ENCODE measurements around the gene NEURL3.
A peak's percentile ranks its signal among the peaks of the same experiment; 100 is the strongest.

NEURL3 gene

GRCh38 chr2:96526101-96526591 is 21.0 kb upstream of the NEURL3 start:
- H2AK5ac ChIP-seq (ENCODE audit: low read length), result no peak overlapping the region
- no peaks in the 10 kb centered on the region for H3K79me1 ChIP-seq (ENCODE audit: low read length)
- no peaks in the 10 kb centered on the region for H3K79me2 ChIP-seq (ENCODE audit: control insufficient read depth, insufficient read depth, low read length, poor library complexity)
- no peak overlapping the region for H2BK5ac ChIP-seq (ENCODE audit: low read depth, low read length, poor library complexity)
- H3K4me1 ChIP-seq (ENCODE audit: control insufficient read depth in 1 of 2, insufficient read depth in 2 of 2, low read length in 2 of 2), result no peaks in the 10 kb centered on the region
- DNase-seq, result no peak
- H4K91ac ChIP-seq (ENCODE audit: low read depth, low read length), result no peak overlapping the region
- H2AFZ ChIP-seq (ENCODE audit: insufficient read depth, low read length, poor library complexity), result no peak overlapping the region
- no peak overlapping the region for H2BK12ac ChIP-seq (ENCODE audit: low read length)
- peaks cover 2% of the 10 kb centered on the region for H3K9me3 ChIP-seq (ENCODE audit: insufficient read depth, low read depth, low read length)
- peaks cover 17% of the 10 kb centered on the region for H3K27me3 ChIP-seq (ENCODE audit: insufficient read depth, low read length)
- H3K4me2 ChIP-seq (ENCODE audit: low read length), result no peak overlapping the region
- no peak overlapping the region for H3K18ac ChIP-seq (ENCODE audit: low read length)
- H3K9ac ChIP-seq (ENCODE audit: low read length), result no peak overlapping the region
- H4K8ac ChIP-seq (ENCODE audit: low read depth, low read length), result no peak overlapping the region
- no peak overlapping the region for H3K4ac ChIP-seq (ENCODE audit: low read depth, low read length)
- H3K4me3 ChIP-seq (ENCODE audit: low read depth, low read length), result no peak overlapping the region
- H2BK120ac ChIP-seq (ENCODE audit: insufficient read depth, low read length, poor library complexity), result no peak overlapping the region
- no peak overlapping the region for H3K14ac ChIP-seq (ENCODE audit: low read length)
- H3K23ac ChIP-seq (ENCODE audit: low read length), result no peak overlapping the region
- no peak overlapping the region for H4K12ac ChIP-seq (ENCODE audit: low read depth, low read length)
- WGBS (ENCODE audit: extremely low coverage, insufficient coverage, insufficient read length), result no CpG with 5 or more reads among the region's 12 CpGs
- H3K36me3 ChIP-seq (ENCODE audit: control insufficient read depth in 1 of 2, insufficient read depth in 2 of 2, low read length in 2 of 2), result no peaks in the 10 kb centered on the region
- no peak overlapping the region for H3K27ac ChIP-seq (ENCODE audit: low read depth, low read length)

GRCh38 chr2:96525211-96525507 is 20.0 kb upstream of the NEURL3 start:
- peaks cover 2% of the 10 kb centered on the region for H3K9me3 ChIP-seq (ENCODE audit: insufficient read depth, low read depth, low read length)
- no peaks in the 10 kb centered on the region for H3K79me2 ChIP-seq (ENCODE audit: control insufficient read depth, insufficient read depth, low read length, poor library complexity)
- no peak overlapping the region for H3K9ac ChIP-seq (ENCODE audit: low read length)
- H2BK120ac ChIP-seq (ENCODE audit: insufficient read depth, low read length, poor library complexity), result no peak overlapping the region
- H3K79me1 ChIP-seq (ENCODE audit: low read length), result no peaks in the 10 kb centered on the region
- H3K14ac ChIP-seq (ENCODE audit: low read length), result no peak overlapping the region
- no peak overlapping the region for H3K27ac ChIP-seq (ENCODE audit: low read depth, low read length)
- WGBS (ENCODE audit: extremely low coverage, insufficient coverage, insufficient read length), result no CpG with 5 or more reads among the region's 4 CpGs
- peaks cover 17% of the 10 kb centered on the region for H3K27me3 ChIP-seq (ENCODE audit: insufficient read depth, low read length)
- no peak overlapping the region for H3K4ac ChIP-seq (ENCODE audit: low read depth, low read length)
- H2BK5ac ChIP-seq (ENCODE audit: low read depth, low read length, poor library complexity), result no peak overlapping the region
- no peak overlapping the region for H3K23ac ChIP-seq (ENCODE audit: low read length)
- no peak for DNase-seq
- H4K91ac ChIP-seq (ENCODE audit: low read depth, low read length), result no peak overlapping the region
- no peak overlapping the region for H4K12ac ChIP-seq (ENCODE audit: low read depth, low read length)
- H3K36me3 ChIP-seq (ENCODE audit: control insufficient read depth in 1 of 2, insufficient read depth in 2 of 2, low read length in 2 of 2), result no peaks in the 10 kb centered on the region
- no peak overlapping the region for H4K8ac ChIP-seq (ENCODE audit: low read depth, low read length)
- no peak overlapping the region for H2AK5ac ChIP-seq (ENCODE audit: low read length)
- H2BK12ac ChIP-seq (ENCODE audit: low read length), result no peak overlapping the region
- H3K4me3 ChIP-seq (ENCODE audit: low read depth, low read length), result no peak overlapping the region
- no peak overlapping the region for H2AFZ ChIP-seq (ENCODE audit: insufficient read depth, low read length, poor library complexity)
- no peaks in the 10 kb centered on the region for H3K4me1 ChIP-seq (ENCODE audit: control insufficient read depth in 1 of 2, insufficient read depth in 2 of 2, low read length in 2 of 2)
- H3K4me2 ChIP-seq (ENCODE audit: low read length), result no peak overlapping the region
- no peak overlapping the region for H3K18ac ChIP-seq (ENCODE audit: low read length)

- H2BK12ac ChIP-seq (ENCODE audit: low read length), result no peak overlapping the region
- H4K12ac ChIP-seq (ENCODE audit: low read depth, low read length), result no peak overlapping the region
- no peak overlapping the region for H2BK120ac ChIP-seq (ENCODE audit: insufficient read depth, low read length, poor library complexity)
- H3K79me2 ChIP-seq (ENCODE audit: control insufficient read depth, insufficient read depth, low read length, poor library complexity), result no peaks in the 10 kb centered on the region
- no peak overlapping the region for H4K8ac ChIP-seq (ENCODE audit: low read depth, low read length)
- no CpG with 5 or more reads among the region's 15 CpGs for WGBS (ENCODE audit: extremely low coverage, insufficient coverage, insufficient read length)
- H3K4me1 ChIP-seq (ENCODE audit: control insufficient read depth in 1 of 2, insufficient read depth in 2 of 2, low read length in 2 of 2), result no peaks in the 10 kb centered on the region
- no peak overlapping the region for H3K9ac ChIP-seq (ENCODE audit: low read length)
- peak; percentile 78 to 87 for DNase-seq
- H3K18ac ChIP-seq (ENCODE audit: low read length), result no peak overlapping the region
- no peak overlapping the region for H3K4me3 ChIP-seq (ENCODE audit: low read depth, low read length)
- peaks cover 2% of the 10 kb centered on the region for H3K9me3 ChIP-seq (ENCODE audit: insufficient read depth, low read depth, low read length)
- H3K4ac ChIP-seq (ENCODE audit: low read depth, low read length), result no peak overlapping the region
- H3K79me1 ChIP-seq (ENCODE audit: low read length), result no peaks in the 10 kb centered on the region
- peaks cover 17% of the 10 kb centered on the region for H3K27me3 ChIP-seq (ENCODE audit: insufficient read depth, low read length)
- H3K4me2 ChIP-seq (ENCODE audit: low read length), result no peak overlapping the region
- no peaks in the 10 kb centered on the region for H3K36me3 ChIP-seq (ENCODE audit: control insufficient read depth in 1 of 2, insufficient read depth in 2 of 2, low read length in 2 of 2)
- no peak overlapping the region for H3K27ac ChIP-seq (ENCODE audit: low read depth, low read length)
- no peak overlapping the region for H2BK5ac ChIP-seq (ENCODE audit: low read depth, low read length, poor library complexity)
- H3K14ac ChIP-seq (ENCODE audit: low read length), result no peak overlapping the region
- no peak overlapping the region for H2AFZ ChIP-seq (ENCODE audit: insufficient read depth, low read length, poor library complexity)
- H3K23ac ChIP-seq (ENCODE audit: low read length), result no peak overlapping the region
- no peak overlapping the region for H2AK5ac ChIP-seq (ENCODE audit: low read length)
- H4K91ac ChIP-seq (ENCODE audit: low read depth, low read length), result no peak overlapping the region
Measured at GRCh38 chr2:96524482-96525210, 19.5 kb upstream of the NEURL3 start.

- no peak overlapping the region for H2BK5ac ChIP-seq (ENCODE audit: low read depth, low read length, poor library complexity)
- peaks cover 17% of the 10 kb centered on the region for H3K27me3 ChIP-seq (ENCODE audit: insufficient read depth, low read length)
- no peaks in the 10 kb centered on the region for H3K36me3 ChIP-seq (ENCODE audit: control insufficient read depth in 1 of 2, insufficient read depth in 2 of 2, low read length in 2 of 2)
- no peak overlapping the region for H3K27ac ChIP-seq (ENCODE audit: low read depth, low read length)
- no peak overlapping the region for H3K4me2 ChIP-seq (ENCODE audit: low read length)
- peaks cover 2% of the 10 kb centered on the region for H3K9me3 ChIP-seq (ENCODE audit: insufficient read depth, low read depth, low read length)
- no peak overlapping the region for H3K4ac ChIP-seq (ENCODE audit: low read depth, low read length)
- no peaks in the 10 kb centered on the region for H3K4me1 ChIP-seq (ENCODE audit: control insufficient read depth in 1 of 2, insufficient read depth in 2 of 2, low read length in 2 of 2)
- no peak overlapping the region for H2AFZ ChIP-seq (ENCODE audit: insufficient read depth, low read length, poor library complexity)
- H2BK12ac ChIP-seq (ENCODE audit: low read length), result no peak overlapping the region
- H3K79me1 ChIP-seq (ENCODE audit: low read length), result no peaks in the 10 kb centered on the region
- H3K23ac ChIP-seq (ENCODE audit: low read length), result peak overlapping the region; percentile 47
- no peak overlapping the region for H4K8ac ChIP-seq (ENCODE audit: low read depth, low read length)
- H2AK5ac ChIP-seq (ENCODE audit: low read length), result no peak overlapping the region
- H3K9ac ChIP-seq (ENCODE audit: low read length), result no peak overlapping the region
- H4K12ac ChIP-seq (ENCODE audit: low read depth, low read length), result no peak overlapping the region
- H3K79me2 ChIP-seq (ENCODE audit: control insufficient read depth, insufficient read depth, low read length, poor library complexity), result no peaks in the 10 kb centered on the region
- H2BK120ac ChIP-seq (ENCODE audit: insufficient read depth, low read length, poor library complexity), result no peak overlapping the region
- H3K14ac ChIP-seq (ENCODE audit: low read length), result no peak overlapping the region
- peak; percentile 20 to 41 for DNase-seq
- WGBS (ENCODE audit: extremely low coverage, insufficient coverage, insufficient read length), result no CpG with 5 or more reads among the region's 11 CpGs
- no peak overlapping the region for H3K4me3 ChIP-seq (ENCODE audit: low read depth, low read length)
- no peak overlapping the region for H4K91ac ChIP-seq (ENCODE audit: low read depth, low read length)
- no peak overlapping the region for H3K18ac ChIP-seq (ENCODE audit: low read length)
Measured at GRCh38 chr2:96523659-96524481, 18.7 kb upstream of the NEURL3 start.
